Measurements from ENCODE around the gene ASRGL1.

Gene ASRGL1

GRCh38 chr11:62393061-62393611, 55.9 kb downstream of the ASRGL1 start:
- Histone ChIP-seq H3K36me3 (ENCODE audit: control insufficient read depth, insufficient read depth, low read length) (no peaks in the 10 kb centered on the region), H3K9ac (ENCODE audit: low read depth, low read length) (no peak overlapping the region), H3K9me3 (ENCODE audit: control insufficient read depth, insufficient read depth, low read length) (no peaks in the 10 kb centered on the region), H3K27me3 (ENCODE audit: control insufficient read depth, insufficient read depth, low read length) (no peaks in the 10 kb centered on the region), H3K4me3 (ENCODE audit: low read depth, low read length) (no peak overlapping the region), H3K27ac (ENCODE audit: low read depth, low read length) (no peak overlapping the region), H3K4me1 (ENCODE audit: control insufficient read depth, insufficient read depth, low read length) (peaks cover 6% of the 10 kb centered on the region)

DNA sequence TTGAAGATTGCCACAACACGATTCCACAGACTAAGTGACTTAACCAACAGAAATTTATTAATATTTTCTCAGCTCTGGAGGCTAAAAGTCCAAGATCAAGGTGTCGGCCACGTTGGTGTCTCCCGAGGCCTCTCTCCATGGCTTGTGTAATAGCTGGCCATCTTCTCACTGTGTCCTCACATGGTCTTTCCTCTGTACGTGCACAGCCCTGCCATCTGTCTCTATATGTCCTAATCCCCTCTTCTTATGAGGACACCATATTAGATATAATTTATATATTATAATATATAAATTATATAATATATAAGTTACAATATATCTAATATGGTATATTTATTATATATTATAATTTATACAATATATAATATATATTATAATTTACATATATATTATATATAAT, 56.5 kb downstream of the ASRGL1 start:
- H3K4me1 ChIP-seq (ENCODE audit: control insufficient read depth, insufficient read depth, low read length) = peaks cover 6% of the 10 kb centered on the region
- no peaks in the 10 kb centered on the region for H3K36me3 ChIP-seq (ENCODE audit: control insufficient read depth, insufficient read depth, low read length)
- no peak overlapping the region for H3K27ac ChIP-seq (ENCODE audit: low read depth, low read length)
- no peaks in the 10 kb centered on the region for H3K9me3 ChIP-seq (ENCODE audit: control insufficient read depth, insufficient read depth, low read length)
- no peaks in the 10 kb centered on the region for H3K27me3 ChIP-seq (ENCODE audit: control insufficient read depth, insufficient read depth, low read length)
- H3K9ac ChIP-seq (ENCODE audit: low read depth, low read length) = no peak overlapping the region
- no peak overlapping the region for H3K4me3 ChIP-seq (ENCODE audit: low read depth, low read length)

- H3K27me3 ChIP-seq (ENCODE audit: control insufficient read depth, insufficient read depth, low read length) = no peaks in the 10 kb centered on the region
- H3K4me3 ChIP-seq (ENCODE audit: low read depth, low read length) = peak overlapping the region; percentile 54
- no peaks in the 10 kb centered on the region for H3K36me3 ChIP-seq (ENCODE audit: control insufficient read depth, insufficient read depth, low read length)
- H3K27ac ChIP-seq (ENCODE audit: low read depth, low read length) = no peak overlapping the region
- H3K4me1 ChIP-seq (ENCODE audit: control insufficient read depth, insufficient read depth, low read length) = peaks cover 6% of the 10 kb centered on the region
- no peak overlapping the region for H3K9ac ChIP-seq (ENCODE audit: low read depth, low read length)
- no peaks in the 10 kb centered on the region for H3K9me3 ChIP-seq (ENCODE audit: control insufficient read depth, insufficient read depth, low read length)
Observed at GRCh38 chr11:62394825-62395538, 57.7 kb downstream of the ASRGL1 start.

- peaks cover 6% of the 10 kb centered on the region for H3K4me1 ChIP-seq (ENCODE audit: control insufficient read depth, insufficient read depth, low read length)
- no peak overlapping the region for H3K27ac ChIP-seq (ENCODE audit: low read depth, low read length)
- no peaks in the 10 kb centered on the region for H3K9me3 ChIP-seq (ENCODE audit: control insufficient read depth, insufficient read depth, low read length)
- H3K4me3 ChIP-seq (ENCODE audit: low read depth, low read length) = no peak overlapping the region
- H3K9ac ChIP-seq (ENCODE audit: low read depth, low read length) = no peak overlapping the region
- no peaks in the 10 kb centered on the region for H3K27me3 ChIP-seq (ENCODE audit: control insufficient read depth, insufficient read depth, low read length)
- H3K36me3 ChIP-seq (ENCODE audit: control insufficient read depth, insufficient read depth, low read length) = no peaks in the 10 kb centered on the region
Observed at GRCh38 chr11:62395885-62396551, 58.8 kb downstream of the ASRGL1 start.

- no peaks in the 10 kb centered on the region for H3K9me3 ChIP-seq (ENCODE audit: control insufficient read depth, insufficient read depth, low read length)
- H3K4me1 ChIP-seq (ENCODE audit: control insufficient read depth, insufficient read depth, low read length) = peaks cover 6% of the 10 kb centered on the region
- no peaks in the 10 kb centered on the region for H3K27me3 ChIP-seq (ENCODE audit: control insufficient read depth, insufficient read depth, low read length)
- H3K27ac ChIP-seq (ENCODE audit: low read depth, low read length) = no peak overlapping the region
- H3K36me3 ChIP-seq (ENCODE audit: control insufficient read depth, insufficient read depth, low read length) = no peaks in the 10 kb centered on the region
- H3K4me3 ChIP-seq (ENCODE audit: low read depth, low read length) = no peak overlapping the region
- no peak overlapping the region for H3K9ac ChIP-seq (ENCODE audit: low read depth, low read length)
Observed at GRCh38 chr11:62398011-62398994, 61.1 kb downstream of the ASRGL1 start.

DNA sequence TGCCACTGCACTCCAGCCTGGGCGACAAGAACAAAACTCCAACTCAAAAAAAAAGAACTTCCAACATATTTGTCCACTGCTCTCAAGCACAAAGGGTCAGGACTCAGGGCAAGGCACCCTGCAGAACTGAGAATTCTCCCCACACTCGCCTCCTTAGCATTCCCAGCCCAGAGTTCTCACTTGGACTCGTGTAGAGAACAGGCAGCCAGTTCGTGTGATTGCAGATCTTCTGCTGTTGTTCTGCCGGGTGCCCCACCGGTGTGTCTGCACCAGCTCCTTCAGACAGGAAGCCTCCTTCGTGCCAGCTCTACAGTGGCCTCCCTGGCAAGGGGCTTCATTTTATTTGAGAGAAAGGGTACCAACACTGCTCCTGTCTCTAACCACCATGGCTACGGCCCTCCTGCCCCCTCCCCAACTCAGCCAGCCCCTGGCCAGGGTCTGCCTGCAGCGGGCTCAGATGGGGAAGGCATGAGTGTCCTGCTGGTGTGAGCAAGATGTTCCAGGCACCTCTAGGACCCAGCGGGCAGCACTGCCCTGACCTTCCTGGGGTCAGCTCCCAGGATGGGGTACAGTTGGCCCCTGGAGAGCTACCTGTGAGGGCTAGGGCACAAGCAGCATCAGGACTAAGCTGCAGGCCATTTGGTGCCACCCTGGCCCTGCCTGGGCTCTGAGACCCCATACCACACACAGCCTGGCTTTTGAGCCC, 62.1 kb downstream of the ASRGL1 start:
- no peaks in the 10 kb centered on the region for H3K36me3 ChIP-seq (ENCODE audit: control insufficient read depth, insufficient read depth, low read length)
- H3K4me1 ChIP-seq (ENCODE audit: control insufficient read depth, insufficient read depth, low read length) = peaks cover 6% of the 10 kb centered on the region
- no peaks in the 10 kb centered on the region for H3K27me3 ChIP-seq (ENCODE audit: control insufficient read depth, insufficient read depth, low read length)
- no peak overlapping the region for H3K27ac ChIP-seq (ENCODE audit: low read depth, low read length)
- no peak overlapping the region for H3K4me3 ChIP-seq (ENCODE audit: low read depth, low read length)
- H3K9me3 ChIP-seq (ENCODE audit: control insufficient read depth, insufficient read depth, low read length) = no peaks in the 10 kb centered on the region
- no peak overlapping the region for H3K9ac ChIP-seq (ENCODE audit: low read depth, low read length)

DNA sequence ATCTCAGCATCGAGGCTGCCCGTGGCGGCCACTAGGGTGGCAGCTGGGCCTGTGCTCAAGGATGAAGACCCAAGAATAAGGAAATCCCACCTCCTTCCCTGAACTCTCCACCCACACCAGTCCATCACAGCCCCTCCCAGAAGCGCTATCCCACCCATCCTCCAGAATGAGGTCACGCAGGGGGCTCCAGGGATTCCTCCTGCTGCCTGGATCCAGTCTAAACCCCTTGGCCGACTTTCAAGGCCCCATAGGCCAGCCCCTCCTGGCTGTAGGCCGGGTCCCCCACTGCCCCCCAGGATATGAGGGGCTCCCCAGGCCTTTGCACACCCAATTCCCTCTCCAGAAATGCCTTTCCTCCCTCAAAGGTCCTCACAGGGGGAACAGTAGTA, 62.6 kb downstream of the ASRGL1 start:
- H3K4me3 ChIP-seq (ENCODE audit: low read depth, low read length) = no peak overlapping the region
- peaks cover 6% of the 10 kb centered on the region for H3K4me1 ChIP-seq (ENCODE audit: control insufficient read depth, insufficient read depth, low read length)
- no peaks in the 10 kb centered on the region for H3K36me3 ChIP-seq (ENCODE audit: control insufficient read depth, insufficient read depth, low read length)
- H3K27me3 ChIP-seq (ENCODE audit: control insufficient read depth, insufficient read depth, low read length) = no peaks in the 10 kb centered on the region
- H3K9ac ChIP-seq (ENCODE audit: low read depth, low read length) = no peak overlapping the region
- no peaks in the 10 kb centered on the region for H3K9me3 ChIP-seq (ENCODE audit: control insufficient read depth, insufficient read depth, low read length)
- H3K27ac ChIP-seq (ENCODE audit: low read depth, low read length) = no peak overlapping the region

DNA sequence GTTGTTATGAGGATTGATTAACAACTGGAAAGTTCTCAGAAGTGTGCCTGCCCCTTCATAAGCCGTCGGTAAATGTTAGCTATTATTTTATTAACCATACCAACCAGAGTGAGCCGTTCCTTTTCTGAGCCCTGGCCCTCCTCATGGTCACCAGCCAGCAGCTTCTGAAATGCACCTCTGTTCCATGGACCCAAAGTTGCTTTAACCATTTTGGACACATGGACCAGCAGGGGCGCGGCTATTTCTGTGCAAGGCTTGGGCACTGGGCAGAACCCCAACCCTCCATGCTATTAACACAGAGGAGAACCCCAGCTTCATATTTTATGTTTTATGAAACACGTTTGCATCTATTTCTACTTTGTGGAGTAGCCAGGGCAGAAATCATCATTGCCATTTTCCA, 63.0 kb downstream of the ASRGL1 start:
- Histone ChIP-seq H3K27me3 (ENCODE audit: control insufficient read depth, insufficient read depth, low read length) (no peaks in the 10 kb centered on the region), H3K9ac (ENCODE audit: low read depth, low read length) (no peak overlapping the region), H3K4me1 (ENCODE audit: control insufficient read depth, insufficient read depth, low read length) (peaks cover 2% of the 10 kb centered on the region), H3K27ac (ENCODE audit: low read depth, low read length) (no peak overlapping the region), H3K9me3 (ENCODE audit: control insufficient read depth, insufficient read depth, low read length) (no peaks in the 10 kb centered on the region), H3K36me3 (ENCODE audit: control insufficient read depth, insufficient read depth, low read length) (no peaks in the 10 kb centered on the region), H3K4me3 (ENCODE audit: low read depth, low read length) (no peak overlapping the region)

GRCh38 chr11:62400760-62401159, 63.5 kb downstream of the ASRGL1 start:
- H3K27ac ChIP-seq (ENCODE audit: low read depth, low read length) = no peak overlapping the region
- no peak overlapping the region for H3K4me3 ChIP-seq (ENCODE audit: low read depth, low read length)
- no peaks in the 10 kb centered on the region; the same call in 1 of the 2 replicates for H3K4me1 ChIP-seq (ENCODE audit: control insufficient read depth, insufficient read depth, low read length)
- no peaks in the 10 kb centered on the region for H3K9me3 ChIP-seq (ENCODE audit: control insufficient read depth, insufficient read depth, low read length)
- H3K9ac ChIP-seq (ENCODE audit: low read depth, low read length) = no peak overlapping the region
- H3K27me3 ChIP-seq (ENCODE audit: control insufficient read depth, insufficient read depth, low read length) = no peaks in the 10 kb centered on the region
- H3K36me3 ChIP-seq (ENCODE audit: control insufficient read depth, insufficient read depth, low read length) = no peaks in the 10 kb centered on the region

DNA sequence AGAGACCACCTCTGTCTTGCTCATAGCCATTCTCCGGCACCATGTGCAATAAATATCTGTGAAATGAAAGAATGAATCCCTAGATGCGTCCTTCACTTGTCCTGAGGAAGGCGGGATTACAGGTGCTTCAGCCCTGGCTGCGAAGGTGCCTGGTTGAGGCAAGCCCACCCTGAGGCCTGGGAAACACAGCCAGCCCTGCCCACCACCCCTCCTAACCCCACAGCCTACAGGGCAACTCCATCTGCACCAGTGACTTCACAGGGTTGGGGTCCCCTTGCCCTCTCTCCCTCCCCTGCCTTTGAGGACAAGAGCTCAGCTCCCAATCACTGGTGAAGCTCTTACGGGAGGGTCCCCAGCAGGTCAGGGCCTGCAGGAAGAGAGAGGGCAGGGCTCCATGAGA, 64.1 kb downstream of the ASRGL1 start:
- no peak overlapping the region for H3K9ac ChIP-seq (ENCODE audit: low read depth, low read length)
- H3K9me3 ChIP-seq (ENCODE audit: control insufficient read depth, insufficient read depth, low read length) = no peaks in the 10 kb centered on the region
- H3K4me3 ChIP-seq (ENCODE audit: low read depth, low read length) = no peak overlapping the region
- no peaks in the 10 kb centered on the region for H3K36me3 ChIP-seq (ENCODE audit: control insufficient read depth, insufficient read depth, low read length)
- H3K4me1 ChIP-seq (ENCODE audit: control insufficient read depth, insufficient read depth, low read length) = no peaks in the 10 kb centered on the region; the same call in 1 of the 2 replicates
- no peak overlapping the region for H3K27ac ChIP-seq (ENCODE audit: low read depth, low read length)
- no peaks in the 10 kb centered on the region for H3K27me3 ChIP-seq (ENCODE audit: control insufficient read depth, insufficient read depth, low read length)

All from HUES48 (cell line).